PC-3 (cell line): Measurements from ENCODE around the gene UTP14C. TPM values are rescaled to one million over a fixed set of nuclear protein-coding genes. Genes with fewer than 3 reads are reported as not detected.

Source experiments
- ATAC-seq: fragments of 200-7000 bp; cut with Tn5 transposase; 2 replicates; pipeline ENCODE4 v1.9.1; 2020; ENCODE audit warnings: mild to moderate bottlenecking, moderate library complexity
- BruUV-seq: library from RNA; stranded (reverse); fragments of 400-500 nt; replicated peaks from 2 replicates; lab custom pipeline; 2021; lab: Mats Ljungman, UMichigan
- CTCF ChIA-PET: fragments of 300-600 bp; sonication (Branson Sonifier 250); formaldehyde crosslinking; loops from one replicate; lab custom pipeline; 2022; ENCODE audit warnings: antibody characterized with exemption; lab: Charles Lee
- POLR2A ChIA-PET: fragments of 300-600 bp; sonication (Branson Sonifier 250); formaldehyde crosslinking; loops from one replicate; lab custom pipeline; 2022; ENCODE audit warnings: antibody characterized with exemption; ENCODE audit not compliant: unreplicated experiment; lab: Charles Lee
- DNase-seq: peaks from one replicate; pipeline ENCODE4 v3.0.0-alpha.2; 2015
- H2AFZ ChIP-seq: fragments of 300-600 bp; sonication (generic); 2 replicates; pipeline ENCODE4 v1.6.0; 2016; ENCODE audit warnings: antibody characterized with exemption, low read length
- H3F3A ChIP-seq: fragments of 300-600 bp; sonication (generic); one replicate; pipeline ENCODE4 v1.6.0; 2017; ENCODE audit warnings: antibody characterized with exemption, low read length, control low read depth, mild to moderate bottlenecking; ENCODE audit not compliant: unreplicated experiment
- H3K27ac ChIP-seq: fragments of 300-600 bp; sonication (generic); 2 replicates; pipeline ENCODE4 v1.5.1; 2016; ENCODE audit warnings: mild to moderate bottlenecking, low read length
- H3K27me3 ChIP-seq: fragments of 300-600 bp; sonication (generic); 2 replicates; pipeline ENCODE4 v1.6.1; 2016; ENCODE audit warnings: low read length, mixed read lengths
- H3K36me3 ChIP-seq: fragments of 300-600 bp; sonication (generic); 2 replicates; pipeline ENCODE4 v1.6.1; 2016; ENCODE audit warnings: low read depth, mixed run types, low read length, mixed read lengths
- H3K4me1 ChIP-seq: fragments of 300-600 bp; sonication (generic); 2 replicates; pipeline ENCODE4 v1.5.1; 2016; ENCODE audit warnings: low read length; ENCODE audit not compliant: insufficient read depth
- H3K4me2 ChIP-seq: fragments of 300-600 bp; sonication (generic); 2 replicates; pipeline ENCODE4 v1.6.0; 2016; ENCODE audit warnings: low read length
- H3K4me3 ChIP-seq: fragments of 300-600 bp; sonication (generic); 2 replicates; pipeline ENCODE4 v1.5.1; 2016; ENCODE audit warnings: mild to moderate bottlenecking, low read length, mixed read lengths
- H3K79me2 ChIP-seq: fragments of 300-600 bp; sonication (generic); 2 replicates; pipeline ENCODE4 v1.6.1; 2017; ENCODE audit warnings: low read length, mixed read lengths
- H3K9ac ChIP-seq: fragments of 300-600 bp; sonication (generic); 2 replicates; pipeline ENCODE4 v1.6.0; 2016; ENCODE audit warnings: mild to moderate bottlenecking, low read length
- H3K9me2 ChIP-seq: fragments of 300-600 bp; sonication (generic); replicated peaks from 2 replicates; pipeline ENCODE4 v1.6.1; 2016; ENCODE audit warnings: mixed run types, low read length, mixed read lengths
- H3K9me3 ChIP-seq: fragments of 300-600 bp; sonication (generic); 2 replicates; pipeline ENCODE4 v1.6.1; 2016; ENCODE audit warnings: low read length, mixed read lengths
- H4K20me1 ChIP-seq: fragments of 300-600 bp; sonication (generic); 2 replicates; pipeline ENCODE4 v1.6.1; 2016; ENCODE audit warnings: low read length, mixed read lengths
- CTCF ChIP-seq: fragments of 300-600 bp; sonication (generic); conservative IDR thresholded peaks from 2 replicates; pipeline ENCODE4 v1.5.1; 2017; ENCODE audit warnings: antibody characterized with exemption, low read depth, mild to moderate bottlenecking, low read length
- EZH2 ChIP-seq: fragments of 300-600 bp; sonication (generic); IDR thresholded peaks from one replicate; pipeline ENCODE4 v1.6.1; 2017; ENCODE audit warnings: antibody characterized with exemption, mild to moderate bottlenecking, low read length; ENCODE audit not compliant: unreplicated experiment
- EZH2phosphoT487 ChIP-seq: fragments of 300-600 bp; sonication (generic); IDR thresholded peaks from 2 replicates; pipeline ENCODE4 v1.6.1; 2018; ENCODE audit warnings: mild to moderate bottlenecking, antibody characterized with exemption, low read length, borderline replicate concordance
- intact Hi-C: fragments of 100-400 bp; cut with micrococcal nuclease; formaldehyde crosslinking; loops from 2 replicates; pipeline ENCODE4 v1.9.0; 2023
- total RNA-seq: library from RNA; depleted of rRNA; stranded (reverse); fragments of >200 nt; gene quantifications from 2 replicates; pipeline ENCODE4 v1.2.3, GENCODE V29; 2014

UTP14C gene
- total RNA-seq, 1 experiment from 2014 or later = 5.0 TPM

GRCh38 chr13:52061587-52061986 is 37.1 kb downstream of the UTP14C start:
- CTCF ChIA-PET = interaction anchor here (0.6 kb wide), 1 partner anchor 133 kb away, joined by 4 read pairs; no protein-coding TSS in a partner anchor
- no peaks in the 10 kb centered on the region for H4K20me1 ChIP-seq
- intact Hi-C loops = no loop called here
- H3K27ac ChIP-seq = no peak overlapping the region
- H3K27me3 ChIP-seq = no peaks in the 10 kb centered on the region
- DNase-seq (no peak), ATAC-seq (no peak)
- no peaks in the 10 kb centered on the region for H3K4me1 ChIP-seq
- H3K9me2 ChIP-seq = no peaks in the 10 kb centered on the region
- no TSS peak for BruUV-seq
- peak overlapping the region; percentile 19; the same call in 1 of the 2 replicates for H2AFZ ChIP-seq
- 0 out of 2 replicates have a peak, but pooled peaks cover 3% of the 10 kb centered on the region for H3K9me3 ChIP-seq
- no peak for TF ChIP-seq EZH2
- TF ChIP-seq EZH2phosphoT487 = no peak
- no peak for TF ChIP-seq CTCF
- POLR2A ChIA-PET = no interaction called here
- H3K9ac ChIP-seq = no peak overlapping the region
- no peaks in the 10 kb centered on the region for H3F3A ChIP-seq
- H3K79me2 ChIP-seq = no peaks in the 10 kb centered on the region
- no peak overlapping the region for H3K4me3 ChIP-seq
- no peaks in the 10 kb centered on the region for H3K36me3 ChIP-seq
- H3K4me2 ChIP-seq = no peak overlapping the region

DNA sequence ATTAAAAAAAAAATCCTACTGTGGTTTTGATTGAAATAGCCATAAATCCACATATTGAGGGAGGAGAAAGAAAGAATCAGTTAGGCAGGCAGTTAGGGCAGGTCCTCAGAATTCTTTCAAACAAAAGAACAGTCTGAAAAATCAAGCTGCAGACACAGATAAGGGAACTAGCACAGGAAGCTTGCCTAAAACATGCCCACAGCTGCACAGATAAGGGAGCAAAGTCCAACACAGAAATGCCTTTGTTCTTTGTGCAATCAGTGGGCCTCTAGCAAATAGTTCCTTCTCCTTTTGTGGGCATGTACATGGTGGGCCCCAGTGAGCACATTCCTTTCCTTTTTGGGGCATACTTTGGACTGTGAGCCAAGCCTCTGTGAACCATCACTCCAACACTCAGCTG is 42.7 kb downstream of the UTP14C start:
- H4K20me1 ChIP-seq = no peaks in the 10 kb centered on the region
- no TSS peak for BruUV-seq
- peaks cover 16% of the 10 kb centered on the region; the same call in 1 of the 2 replicates for H3K9me3 ChIP-seq
- no peak for ATAC-seq
- no peak overlapping the region for H3K4me2 ChIP-seq
- no peak overlapping the region for H3K27ac ChIP-seq
- H2AFZ ChIP-seq = no peak overlapping the region
- H3F3A ChIP-seq = no peaks in the 10 kb centered on the region
- H3K79me2 ChIP-seq = no peaks in the 10 kb centered on the region
- no peaks in the 10 kb centered on the region for H3K4me1 ChIP-seq
- no peaks in the 10 kb centered on the region for H3K27me3 ChIP-seq
- H3K9me2 ChIP-seq = no peaks in the 10 kb centered on the region
- no peak for DNase-seq
- H3K9ac ChIP-seq = no peak overlapping the region
- POLR2A ChIA-PET = no interaction called here
- TF ChIP-seq EZH2phosphoT487 = no peak
- TF ChIP-seq EZH2 = no peak
- TF ChIP-seq CTCF = no peak
- no peaks in the 10 kb centered on the region for H3K36me3 ChIP-seq
- intact Hi-C loops = no loop called here
- CTCF ChIA-PET = no interaction called here
- H3K4me3 ChIP-seq = no peak overlapping the region

DNA sequence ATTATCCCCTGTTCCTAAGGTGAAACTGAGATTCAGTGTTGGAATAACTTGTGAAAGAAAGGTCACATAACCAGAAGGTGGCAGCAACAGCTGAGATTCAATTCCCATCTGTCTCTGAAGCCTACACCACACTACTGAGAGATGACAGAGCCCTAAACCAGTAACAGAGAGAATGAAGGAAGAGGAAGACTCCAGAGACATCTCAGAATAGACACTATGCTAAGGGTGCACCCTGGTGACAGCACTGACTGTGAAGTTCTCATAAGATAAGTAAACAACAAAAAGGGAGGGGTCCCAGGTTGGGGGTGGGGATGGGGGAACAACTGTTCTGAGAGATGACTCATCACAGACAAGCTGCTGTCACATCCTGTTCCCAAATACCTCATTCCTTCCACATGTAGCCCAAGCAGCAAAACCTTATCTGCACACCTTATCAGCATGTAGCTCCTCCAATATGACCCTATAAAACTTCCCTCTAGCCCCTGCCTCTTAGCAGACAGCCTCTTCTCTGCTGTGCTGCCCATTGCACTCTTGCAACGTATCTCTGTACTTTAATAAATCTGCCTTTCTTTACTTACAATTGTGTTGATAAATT is 46.5 kb downstream of the UTP14C start:
- Histone ChIP-seq H4K20me1 (no peaks in the 10 kb centered on the region), H3K27ac (no peak overlapping the region), H3K4me3 (no peak overlapping the region), H3K9me3 (peaks cover 13% of the 10 kb centered on the region; the same call in 1 of the 2 replicates), H3K4me1 (no peaks in the 10 kb centered on the region), H3K36me3 (no peaks in the 10 kb centered on the region), H3K79me2 (no peaks in the 10 kb centered on the region), H2AFZ (no peak overlapping the region), H3K27me3 (no peaks in the 10 kb centered on the region), H3K9me2 (no peaks in the 10 kb centered on the region), H3K4me2 (no peak overlapping the region), H3F3A (no peaks in the 10 kb centered on the region), H3K9ac (no peak overlapping the region)
- no peak for ATAC-seq
- TF ChIP-seq CTCF (0 out of 2 replicates have a peak, but pooled peaks have one; percentile 12), EZH2 (no peak), EZH2phosphoT487 (no peak)
- no TSS peak for BruUV-seq
- DNase-seq = no peak
- intact Hi-C loops = no loop called here
- ChIA-PET POLR2A (no interaction called here), CTCF (no interaction called here)
